ENCODE data around the gene TLR6. TPM values are rescaled to one million over a fixed set of nuclear protein-coding genes. Genes with fewer than 3 reads are reported as not detected.

TLR6 gene
- total RNA-seq, 1 donor from 2014 or later, result 2.6 TPM

- DNase-seq (ENCODE audit: low spot score), result no peak
- Mint-ChIP-seq H3K4me3 (ENCODE audit: unreplicated experiment) (peak overlapping the region; percentile 71), H3K27me3 (ENCODE audit: low read depth) (no peaks in the 10 kb centered on the region), H3K4me1 (ENCODE audit: low read depth) (peaks cover 38% of the 10 kb centered on the region), H3K36me3 (ENCODE audit: low read depth) (peaks cover 11% of the 10 kb centered on the region), H3K27ac (ENCODE audit: unreplicated experiment) (peak overlapping the region; percentile 93), H3K9me3 (ENCODE audit: low read depth) (no peaks in the 10 kb centered on the region)
- peak; percentile 20 for TF ChIP-seq CTCF (IDR thresholded peaks at IDR 0.05)
These were observed 10.4 kb upstream of the TLR6 start for GRCh38 chr4:38866973-38867477.

GRCh38 chr4:38865445-38865844 is 8.8 kb upstream of the TLR6 start:
- H3K27ac Mint-ChIP-seq (ENCODE audit: unreplicated experiment), result no peak overlapping the region
- H3K27me3 Mint-ChIP-seq (ENCODE audit: low read depth), result no peaks in the 10 kb centered on the region
- no peak overlapping the region for H3K4me3 Mint-ChIP-seq (ENCODE audit: unreplicated experiment)
- no peak for DNase-seq (ENCODE audit: low spot score)
- H3K9me3 Mint-ChIP-seq (ENCODE audit: low read depth), result no peaks in the 10 kb centered on the region
- no peak for TF ChIP-seq CTCF (IDR thresholded peaks at IDR 0.05)
- H3K36me3 Mint-ChIP-seq (ENCODE audit: low read depth), result peaks cover 7% of the 10 kb centered on the region
- peaks cover 29% of the 10 kb centered on the region for H3K4me1 Mint-ChIP-seq (ENCODE audit: low read depth)

GRCh38 chr4:38861791-38862190 is 5.2 kb upstream of the TLR6 start:
- Mint-ChIP-seq H3K9me3 (ENCODE audit: low read depth) (no peaks in the 10 kb centered on the region), H3K36me3 (ENCODE audit: low read depth) (no peaks in the 10 kb centered on the region), H3K4me1 (ENCODE audit: low read depth) (peaks cover 23% of the 10 kb centered on the region), H3K27me3 (ENCODE audit: low read depth) (no peaks in the 10 kb centered on the region), H3K27ac (ENCODE audit: unreplicated experiment) (no peak overlapping the region), H3K4me3 (ENCODE audit: unreplicated experiment) (no peak overlapping the region)
- TF ChIP-seq CTCF (IDR thresholded peaks at IDR 0.05), result no peak
- DNase-seq (ENCODE audit: low spot score), result no peak

- Mint-ChIP-seq H3K27me3 (ENCODE audit: low read depth) (no peaks in the 10 kb centered on the region), H3K36me3 (ENCODE audit: low read depth) (no peaks in the 10 kb centered on the region)
- no peak for DNase-seq (ENCODE audit: low spot score)
These were observed 4.3 kb upstream of the TLR6 start for GRCh38 chr4:38860788-38861424.

GRCh38 chr4:38859501-38859900 is 2.9 kb upstream of the TLR6 start:
- no peak for TF ChIP-seq CTCF (IDR thresholded peaks at IDR 0.05)
- Mint-ChIP-seq H3K4me1 (ENCODE audit: low read depth) (peaks cover 35% of the 10 kb centered on the region), H3K9me3 (ENCODE audit: low read depth) (no peaks in the 10 kb centered on the region), H3K27me3 (ENCODE audit: low read depth) (no peaks in the 10 kb centered on the region), H3K36me3 (ENCODE audit: low read depth) (no peaks in the 10 kb centered on the region), H3K4me3 (ENCODE audit: unreplicated experiment) (no peak overlapping the region), H3K27ac (ENCODE audit: unreplicated experiment) (no peak overlapping the region)
- no peak for DNase-seq (ENCODE audit: low spot score)

More at GRCh38 chr4:38860788-38861424, 4.3 kb upstream of the TLR6 start:
- peak; percentile 81 for TF ChIP-seq CTCF (IDR thresholded peaks at IDR 0.05)
- H3K4me1 Mint-ChIP-seq (ENCODE audit: low read depth), result peaks cover 31% of the 10 kb centered on the region
- H3K27ac Mint-ChIP-seq (ENCODE audit: unreplicated experiment), result no peak overlapping the region
- no peak overlapping the region for H3K4me3 Mint-ChIP-seq (ENCODE audit: unreplicated experiment)
- H3K9me3 Mint-ChIP-seq (ENCODE audit: low read depth), result no peaks in the 10 kb centered on the region
